MM.1S (cell line): ENCODE data around the gene HOXB3.

Source experiments
- DNase-seq: peaks from one replicate; pipeline ENCODE4 v3.0.0-alpha.2; 2015
- H2AFZ ChIP-seq: fragments of 300-600 bp; sonication (generic); 2 replicates; pipeline ENCODE4 v1.6.0; 2016; ENCODE audit warnings: antibody characterized with exemption, low read length
- H3F3A ChIP-seq: fragments of 300-600 bp; sonication (generic); 2 replicates; pipeline ENCODE4 v1.6.1; 2016; ENCODE audit warnings: mild to moderate bottlenecking, antibody characterized with exemption, low read length, moderate library complexity, mixed read lengths; ENCODE audit not compliant: insufficient read depth
- H3K27ac ChIP-seq: fragments of 300-600 bp; sonication (generic); 2 replicates; pipeline ENCODE4 v1.5.1; 2016; ENCODE audit warnings: mild to moderate bottlenecking, low read length
- H3K27me3 ChIP-seq: fragments of 300-600 bp; sonication (generic); replicated peaks from 2 replicates; pipeline ENCODE4 v1.6.0; 2016; ENCODE audit warnings: low read length; ENCODE audit not compliant: insufficient read depth
- H3K36me3 ChIP-seq: fragments of 300-600 bp; sonication (generic); replicated peaks from 2 replicates; pipeline ENCODE4 v1.6.1; 2016; ENCODE audit warnings: mild to moderate bottlenecking, low read length, mixed read lengths; ENCODE audit not compliant: insufficient read depth
- H3K4me1 ChIP-seq: fragments of 300-600 bp; sonication (generic); 2 replicates; pipeline ENCODE4 v1.6.1; 2016; ENCODE audit warnings: low read length, mixed read lengths
- H3K4me2 ChIP-seq: fragments of 300-600 bp; sonication (generic); 2 replicates; pipeline ENCODE4 v1.6.0; 2016; ENCODE audit warnings: low read depth, low read length
- H3K4me3 ChIP-seq: fragments of 300-600 bp; sonication (generic); 2 replicates; pipeline ENCODE4 v1.5.1; 2016; ENCODE audit warnings: low read length, mixed read lengths
- H3K79me2 ChIP-seq: fragments of 300-600 bp; sonication (generic); 2 replicates; pipeline ENCODE4 v1.6.1; 2016; ENCODE audit warnings: mixed run types, low read length, mixed read lengths
- H3K9ac ChIP-seq: fragments of 300-600 bp; sonication (generic); 2 replicates; pipeline ENCODE4 v1.6.1; 2016; ENCODE audit warnings: low read length, mixed read lengths
- H3K9me2 ChIP-seq: fragments of 300-600 bp; sonication (generic); replicated peaks from 2 replicates; pipeline ENCODE4 v1.6.1; 2016; ENCODE audit warnings: mild to moderate bottlenecking, low read length, mixed read lengths; ENCODE audit not compliant: insufficient read depth
- H3K9me3 ChIP-seq: fragments of 300-600 bp; sonication (generic); replicated peaks from 2 replicates; pipeline ENCODE4 v1.6.1; 2016; ENCODE audit warnings: mild to moderate bottlenecking, low read length, mixed read lengths; ENCODE audit not compliant: insufficient read depth
- H4K20me1 ChIP-seq: fragments of 300-600 bp; sonication (generic); 2 replicates; pipeline ENCODE4 v1.6.1; 2016; ENCODE audit warnings: mild to moderate bottlenecking, low read length, moderate library complexity, mixed read lengths; ENCODE audit not compliant: insufficient read depth
- EZH2 ChIP-seq: fragments of 300-600 bp; sonication (generic); optimal IDR thresholded peaks from 2 replicates; pipeline ENCODE3; 2017; ENCODE audit warnings: low read depth, mild to moderate bottlenecking, antibody characterized with exemption, low read length, mixed read lengths
- EZH2phosphoT487 ChIP-seq: fragments of 300-600 bp; sonication (generic); IDR thresholded peaks from 2 replicates; pipeline ENCODE4 v1.6.1; 2018; ENCODE audit warnings: antibody characterized with exemption, low read length
- TF ChIP-seq, protein P1 (sequence below): fragments of 300-600 bp; sonication (generic); IDR thresholded peaks from 2 replicates; pipeline ENCODE4 v1.5.1; 2016; ENCODE audit warnings: antibody characterized with exemption, low read length, mixed read lengths

Gene HOXB3

DNA sequence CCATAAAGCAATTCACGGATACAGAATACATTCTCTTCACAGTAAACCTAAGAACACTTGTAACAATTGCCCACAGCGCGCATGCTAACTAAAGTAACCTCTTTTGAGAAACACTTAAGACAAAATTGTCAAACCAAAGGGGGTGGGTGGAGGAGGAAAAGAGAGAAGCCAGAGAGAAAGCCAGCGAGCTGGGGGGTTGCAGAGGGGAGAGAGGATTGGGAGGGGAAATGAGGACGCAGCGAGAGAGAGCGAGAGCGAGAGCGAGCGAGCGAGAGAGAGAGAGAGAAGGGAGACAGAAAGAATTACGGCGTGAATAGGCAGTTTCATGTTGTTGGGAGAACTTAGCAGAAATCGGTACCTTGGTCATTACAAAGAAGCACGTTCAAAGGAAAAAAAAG, 22.4 kb upstream of the HOXB3 start:
- Histone ChIP-seq H3K27me3 (peaks cover 38% of the 10 kb centered on the region), H3K4me2 (peak overlapping the region; percentile 99), H3K4me3 (peak overlapping the region; percentile 87), H3K36me3 (no peaks in the 10 kb centered on the region), H3K9ac (peak overlapping the region; percentile 27; the same call in 1 of the 2 replicates), H3K79me2 (no peaks in the 10 kb centered on the region), H3K9me3 (no peaks in the 10 kb centered on the region), H3K9me2 (no peaks in the 10 kb centered on the region), H4K20me1 (no peaks in the 10 kb centered on the region), H2AFZ (peak overlapping the region; percentile 98), H3K27ac (no peak overlapping the region), H3K4me1 (peaks cover 8% of the 10 kb centered on the region; the same call in 1 of the 2 replicates), H3F3A (peaks cover 4% of the 10 kb centered on the region)
- DNase-seq: no peak
- TF ChIP-seq EZH2: no peak
- TF ChIP-seq, protein P1, sequence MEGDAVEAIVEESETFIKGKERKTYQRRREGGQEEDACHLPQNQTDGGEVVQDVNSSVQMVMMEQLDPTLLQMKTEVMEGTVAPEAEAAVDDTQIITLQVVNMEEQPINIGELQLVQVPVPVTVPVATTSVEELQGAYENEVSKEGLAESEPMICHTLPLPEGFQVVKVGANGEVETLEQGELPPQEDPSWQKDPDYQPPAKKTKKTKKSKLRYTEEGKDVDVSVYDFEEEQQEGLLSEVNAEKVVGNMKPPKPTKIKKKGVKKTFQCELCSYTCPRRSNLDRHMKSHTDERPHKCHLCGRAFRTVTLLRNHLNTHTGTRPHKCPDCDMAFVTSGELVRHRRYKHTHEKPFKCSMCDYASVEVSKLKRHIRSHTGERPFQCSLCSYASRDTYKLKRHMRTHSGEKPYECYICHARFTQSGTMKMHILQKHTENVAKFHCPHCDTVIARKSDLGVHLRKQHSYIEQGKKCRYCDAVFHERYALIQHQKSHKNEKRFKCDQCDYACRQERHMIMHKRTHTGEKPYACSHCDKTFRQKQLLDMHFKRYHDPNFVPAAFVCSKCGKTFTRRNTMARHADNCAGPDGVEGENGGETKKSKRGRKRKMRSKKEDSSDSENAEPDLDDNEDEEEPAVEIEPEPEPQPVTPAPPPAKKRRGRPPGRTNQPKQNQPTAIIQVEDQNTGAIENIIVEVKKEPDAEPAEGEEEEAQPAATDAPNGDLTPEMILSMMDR: no peak
- no peak for TF ChIP-seq EZH2phosphoT487

- Histone ChIP-seq H3K4me3 (peak overlapping the region; percentile 87), H3K36me3 (no peaks in the 10 kb centered on the region), H3K9me3 (no peaks in the 10 kb centered on the region), H2AFZ (peak overlapping the region; percentile 98), H3K4me2 (peak overlapping the region; percentile 99), H4K20me1 (no peaks in the 10 kb centered on the region), H3K27ac (no peak overlapping the region), H3K9me2 (no peaks in the 10 kb centered on the region), H3K27me3 (peaks cover 33% of the 10 kb centered on the region), H3K4me1 (peaks cover 8% of the 10 kb centered on the region; the same call in 1 of the 2 replicates), H3F3A (peaks cover 4% of the 10 kb centered on the region), H3K9ac (peak overlapping the region; percentile 9; the same call in 1 of the 2 replicates), H3K79me2 (no peaks in the 10 kb centered on the region)
- no peak for TF ChIP-seq EZH2phosphoT487
- TF ChIP-seq, protein P1: no peak
- TF ChIP-seq EZH2: no peak
- DNase-seq: no peak
These were observed 21.8 kb upstream of the HOXB3 start for GRCh38 chr17:48611681-48612455.

GRCh38 chr17:48611213-48611612, 21.2 kb upstream of the HOXB3 start:
- no peak overlapping the region for H3K27ac ChIP-seq
- peak overlapping the region; percentile 87 for H3K4me3 ChIP-seq
- H3K79me2 ChIP-seq: no peaks in the 10 kb centered on the region
- H3K9me2 ChIP-seq: no peaks in the 10 kb centered on the region
- H3K4me2 ChIP-seq: peak overlapping the region; percentile 99
- H2AFZ ChIP-seq: peak overlapping the region; percentile 98
- no peak for DNase-seq
- TF ChIP-seq EZH2: no peak
- H3K4me1 ChIP-seq: peaks cover 8% of the 10 kb centered on the region; the same call in 1 of the 2 replicates
- peaks cover 26% of the 10 kb centered on the region for H3K27me3 ChIP-seq
- H4K20me1 ChIP-seq: no peaks in the 10 kb centered on the region
- H3K9ac ChIP-seq: peak overlapping the region; percentile 71; the same call in 1 of the 2 replicates
- H3K9me3 ChIP-seq: no peaks in the 10 kb centered on the region
- H3F3A ChIP-seq: peaks cover 4% of the 10 kb centered on the region
- H3K36me3 ChIP-seq: no peaks in the 10 kb centered on the region
